Loucy (cell line): ENCODE results near the gene ARIH2.

Experiments
- H2AFZ ChIP-seq: fragments of 200-600 bp; sonication (generic); 2 replicates; pipeline ENCODE4 v1.6.0; 2016; ENCODE audit warnings: antibody characterized with exemption, mild to moderate bottlenecking, low read length, moderate library complexity
- H3F3A ChIP-seq: fragments of 200-600 bp; 2 replicates; pipeline ENCODE4 v1.6.0; 2016; ENCODE audit warnings: antibody characterized with exemption, low read depth, mild to moderate bottlenecking
- H3K27me3 ChIP-seq: fragments of 200-600 bp; sonication (generic); 2 replicates; pipeline ENCODE4 v1.6.1; 2014; ENCODE audit warnings: low read length, mild to moderate bottlenecking; ENCODE audit not compliant: insufficient read depth, poor library complexity, severe bottlenecking
- H3K36me3 ChIP-seq: fragments of 200-600 bp; sonication (generic); 2 replicates; pipeline ENCODE4 v1.6.1; 2016; ENCODE audit warnings: low read length; ENCODE audit not compliant: insufficient read depth
- H3K4me1 ChIP-seq: fragments of 200-600 bp; sonication (generic); 2 replicates; pipeline ENCODE4 v1.5.1; 2014; ENCODE audit warnings: low read length, mild to moderate bottlenecking; ENCODE audit not compliant: insufficient read depth, poor library complexity, severe bottlenecking
- H3K4me2 ChIP-seq: fragments of 200-600 bp; sonication (generic); 2 replicates; pipeline ENCODE4 v1.6.0; 2014; ENCODE audit warnings: antibody characterized with exemption, low read length, low read depth, mild to moderate bottlenecking; ENCODE audit not compliant: poor library complexity, severe bottlenecking
- H3K4me3 ChIP-seq: fragments of 200-600 bp; sonication (generic); 2 replicates; pipeline ENCODE4 v1.5.1; 2014; ENCODE audit warnings: low read length, mild to moderate bottlenecking, mixed read lengths; ENCODE audit not compliant: poor library complexity, severe bottlenecking
- H3K79me2 ChIP-seq: fragments of 200-600 bp; sonication (generic); 2 replicates; pipeline ENCODE4 v1.6.1; 2014; ENCODE audit warnings: low read length; ENCODE audit not compliant: insufficient read depth
- H3K9ac ChIP-seq: fragments of 200-600 bp; sonication (generic); 2 replicates; pipeline ENCODE4 v1.6.0; 2014; ENCODE audit warnings: mild to moderate bottlenecking, low read depth, low read length, moderate library complexity; ENCODE audit not compliant: poor library complexity, severe bottlenecking
- H3K9me2 ChIP-seq: fragments of 200-600 bp; sonication (generic); replicated peaks from 2 replicates; pipeline ENCODE4 v1.6.1; 2016; ENCODE audit warnings: low read depth, low read length, mixed read lengths
- H3K9me3 ChIP-seq: fragments of 200-600 bp; sonication (generic); 2 replicates; pipeline ENCODE4 v1.6.1; 2014; ENCODE audit warnings: mild to moderate bottlenecking, antibody characterized with exemption, low read length, low read depth; ENCODE audit not compliant: insufficient read depth
- H4K20me1 ChIP-seq: fragments of 200-600 bp; sonication (generic); 2 replicates; pipeline ENCODE4 v1.6.0; 2014; ENCODE audit warnings: antibody characterized with exemption, low read length, mild to moderate bottlenecking; ENCODE audit not compliant: insufficient read depth, poor library complexity, severe bottlenecking
- CTCF ChIP-seq: fragments of 200-600 bp; sonication (generic); conservative IDR thresholded peaks from 2 replicates; pipeline ENCODE4 v1.5.1; 2014; ENCODE audit warnings: mild to moderate bottlenecking, antibody characterized with exemption, low read length
- EZH2phosphoT487 ChIP-seq: fragments of 200-600 bp; IDR thresholded peaks from 2 replicates; pipeline ENCODE4 v1.6.1; 2018; ENCODE audit warnings: antibody characterized with exemption, mild to moderate bottlenecking, moderate library complexity, borderline replicate concordance

The ARIH2 gene

GRCh38 chr3:49024449-49024848 lies 105.8 kb downstream of the ARIH2 start:
- H3K4me3 ChIP-seq = no peak overlapping the region
- peaks cover 88% of the 10 kb centered on the region for H3K79me2 ChIP-seq
- H3K27me3 ChIP-seq = no peaks in the 10 kb centered on the region
- H3K9ac ChIP-seq = no peak overlapping the region
- H3K4me2 ChIP-seq = peak overlapping the region; percentile 92
- peaks cover 52% of the 10 kb centered on the region for H3K4me1 ChIP-seq
- H4K20me1 ChIP-seq = peaks cover 59% of the 10 kb centered on the region
- H2AFZ ChIP-seq = no peak overlapping the region
- peaks cover 3% of the 10 kb centered on the region; the same call in 1 of the 2 replicates for H3F3A ChIP-seq
- TF ChIP-seq EZH2phosphoT487 = no peak
- TF ChIP-seq CTCF = no peak
- H3K9me3 ChIP-seq = no peaks in the 10 kb centered on the region
- no peaks in the 10 kb centered on the region for H3K9me2 ChIP-seq
- H3K36me3 ChIP-seq = peaks cover 37% of the 10 kb centered on the region; the same call in 1 of the 2 replicates

- TF ChIP-seq CTCF (no peak), EZH2phosphoT487 (no peak)
- Histone ChIP-seq H3K4me2 (peak overlapping the region; percentile 92), H4K20me1 (peaks cover 53% of the 10 kb centered on the region), H2AFZ (no peak overlapping the region), H3K36me3 (peaks cover 45% of the 10 kb centered on the region), H3K9me3 (no peaks in the 10 kb centered on the region), H3F3A (peaks cover 3% of the 10 kb centered on the region; the same call in 1 of the 2 replicates), H3K9ac (no peak overlapping the region), H3K79me2 (peaks cover 81% of the 10 kb centered on the region), H3K9me2 (no peaks in the 10 kb centered on the region), H3K4me1 (peaks cover 47% of the 10 kb centered on the region), H3K27me3 (no peaks in the 10 kb centered on the region), H3K4me3 (no peak overlapping the region)
Measured at GRCh38 chr3:49025005-49025792, 106.6 kb downstream of the ARIH2 start.

DNA sequence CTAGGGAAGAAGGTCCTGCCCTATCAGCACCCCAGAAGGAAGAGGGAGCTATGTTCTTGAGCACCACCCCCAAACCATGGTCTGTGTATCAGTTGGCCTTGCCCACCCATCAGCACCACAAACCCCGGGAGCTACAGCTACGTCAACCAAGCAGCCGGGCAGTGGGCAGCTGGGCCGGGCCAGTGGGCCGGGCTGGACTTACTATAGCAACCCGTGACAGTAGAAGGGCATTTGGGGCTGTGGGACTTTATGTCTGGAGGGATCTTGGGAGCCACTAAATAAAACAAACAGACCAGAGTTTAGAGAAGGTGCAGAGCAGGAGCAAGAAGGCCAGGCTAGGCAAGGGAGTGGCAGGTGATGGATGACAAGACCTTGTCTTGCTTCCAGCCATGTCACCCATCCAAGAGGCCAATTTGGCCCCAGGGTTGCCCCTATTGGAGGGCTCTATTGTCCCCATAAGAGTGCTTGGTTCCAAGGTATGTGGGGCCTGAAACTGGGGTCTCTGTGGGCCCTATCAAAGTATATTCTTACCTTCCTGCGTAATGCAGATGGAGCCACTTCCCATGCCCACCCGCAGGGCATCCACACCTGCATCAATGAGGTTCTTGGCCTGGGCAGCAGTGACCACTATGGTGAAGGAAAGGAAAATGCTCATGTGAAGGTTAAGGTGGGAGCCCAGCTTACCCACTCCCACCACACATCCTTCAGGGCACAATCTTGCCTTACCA lies 107.3 kb downstream of the ARIH2 start:
- no peak overlapping the region for H3K4me3 ChIP-seq
- H3K9ac ChIP-seq = no peak overlapping the region
- H3K27me3 ChIP-seq = no peaks in the 10 kb centered on the region
- H3F3A ChIP-seq = peaks cover 3% of the 10 kb centered on the region; the same call in 1 of the 2 replicates
- H3K4me1 ChIP-seq = peaks cover 47% of the 10 kb centered on the region
- no peak for TF ChIP-seq CTCF
- no peak for TF ChIP-seq EZH2phosphoT487
- H3K9me3 ChIP-seq = no peaks in the 10 kb centered on the region
- peaks cover 52% of the 10 kb centered on the region for H3K36me3 ChIP-seq
- no peak overlapping the region for H2AFZ ChIP-seq
- peaks cover 73% of the 10 kb centered on the region for H3K79me2 ChIP-seq
- H4K20me1 ChIP-seq = peaks cover 45% of the 10 kb centered on the region
- H3K4me2 ChIP-seq = peak overlapping the region; percentile 18
- H3K9me2 ChIP-seq = no peaks in the 10 kb centered on the region
